ENCODE measurements around the gene TRIL.

Gene TRIL

GRCh38 chr7:28958235-28958979 lies at the start of gene TRIL:
TSS of gene TRIL (minus strand) at chr7:28958330. CDS start at chr7:28958046, 284 bp downstream.
- DNase-seq: peak; percentile 78

- DNase-seq: no peak
Observed at GRCh38 chr7:29007127-29007526, 49.0 kb upstream of the TRIL start.

DNA sequence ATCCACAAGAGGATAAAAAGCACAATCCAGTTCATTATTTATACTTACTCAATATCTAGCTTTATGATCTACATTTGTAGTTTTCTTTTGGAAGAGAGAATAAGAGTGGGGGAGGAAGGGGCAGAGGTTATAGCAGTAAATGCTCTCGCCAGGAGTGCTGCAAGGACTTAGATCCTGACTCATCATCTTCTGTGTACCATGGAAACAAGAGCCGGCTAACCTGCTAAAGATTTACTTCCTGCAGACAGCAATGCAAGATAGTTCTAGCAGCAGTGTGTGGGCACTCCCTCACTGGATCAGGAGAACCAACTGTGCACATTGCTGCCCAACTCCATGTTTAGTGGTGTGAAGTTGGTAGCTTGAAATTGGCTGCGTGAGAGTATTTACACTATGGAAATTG lies 47.7 kb upstream of the TRIL start:
- DNase-seq: peak; percentile 61

DNA sequence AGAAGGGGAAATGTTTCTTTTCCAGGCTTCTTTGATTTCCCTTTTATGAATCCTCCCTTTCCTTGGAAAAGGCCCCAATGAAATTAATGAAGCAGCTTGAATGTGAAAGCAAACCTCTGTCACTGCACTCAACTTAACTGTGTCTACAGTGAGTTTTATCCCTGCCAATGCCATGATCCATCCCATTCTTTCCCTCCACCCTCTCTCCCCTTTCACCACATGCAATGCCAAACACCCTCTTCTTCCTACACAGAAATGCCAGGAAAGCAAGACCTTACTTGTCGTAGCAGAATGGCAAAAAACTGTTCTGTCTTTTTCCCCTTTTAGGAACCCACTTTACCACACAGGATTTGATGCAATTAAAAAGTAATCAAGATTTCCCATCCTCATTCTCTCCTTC lies 47.3 kb upstream of the TRIL start:
- no peak for DNase-seq

DNA sequence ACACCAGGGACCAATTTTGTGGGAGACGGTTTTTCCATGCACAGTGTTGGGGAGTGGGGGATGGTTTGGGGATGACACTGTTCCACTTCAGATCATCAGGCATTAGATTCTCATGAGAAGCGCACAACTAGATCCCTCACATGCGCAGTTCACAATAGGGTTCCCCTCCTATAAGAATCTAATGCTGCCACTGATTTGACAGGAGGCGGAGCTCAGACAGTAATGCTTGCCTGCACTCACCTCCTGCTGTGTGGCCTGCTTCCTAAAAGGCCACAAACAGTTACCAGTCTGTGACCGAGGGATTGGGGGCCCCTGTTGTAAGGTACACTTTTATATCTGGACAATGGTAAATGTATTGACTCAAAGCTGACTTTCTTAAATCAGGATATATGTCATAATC lies 45.6 kb upstream of the TRIL start:
- DNase-seq: no peak

DNA sequence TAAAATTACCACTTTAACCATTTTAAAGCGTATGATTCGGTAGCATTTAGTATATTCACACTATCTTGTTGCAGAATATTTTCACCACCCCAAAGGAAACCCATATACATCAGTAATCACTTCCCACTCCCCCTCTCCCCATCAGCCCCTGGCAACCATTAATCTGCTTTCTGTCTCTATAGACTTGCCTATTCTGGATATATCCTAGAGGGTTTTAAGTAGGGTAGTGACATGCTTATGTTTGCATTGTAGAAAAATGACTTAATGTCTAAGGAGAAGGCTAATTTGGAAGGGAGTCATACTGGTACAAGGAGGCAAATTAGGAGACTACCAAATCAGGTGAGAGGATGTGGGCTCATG lies 42.6 kb upstream of the TRIL start:
- DNase-seq: no peak

- no peak for DNase-seq
Observed at GRCh38 chr7:28999895-29000716, 42.0 kb upstream of the TRIL start.

GRCh38 chr7:28999427-28999826 lies 41.3 kb upstream of the TRIL start:
- no peak for DNase-seq

DNA sequence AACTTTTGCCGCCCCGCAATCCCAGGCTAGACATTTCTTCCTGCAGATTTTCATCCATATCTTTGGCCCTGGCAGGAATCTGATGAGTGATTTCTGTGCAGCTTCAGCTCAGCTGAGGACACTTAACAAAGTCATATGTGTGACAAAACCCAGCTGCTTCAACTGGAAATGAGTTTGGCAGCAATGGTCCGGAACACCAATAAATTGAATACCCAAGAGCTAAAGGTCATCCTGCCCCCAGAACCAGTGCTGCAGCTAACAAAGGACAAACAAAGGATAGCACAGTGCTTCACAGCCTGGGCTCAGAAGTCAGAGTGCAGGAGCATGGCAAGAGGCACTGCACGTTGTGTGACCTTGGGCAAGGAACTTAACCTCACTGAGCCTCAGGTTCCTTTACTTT lies 40.0 kb upstream of the TRIL start:
- DNase-seq: no peak

DNA sequence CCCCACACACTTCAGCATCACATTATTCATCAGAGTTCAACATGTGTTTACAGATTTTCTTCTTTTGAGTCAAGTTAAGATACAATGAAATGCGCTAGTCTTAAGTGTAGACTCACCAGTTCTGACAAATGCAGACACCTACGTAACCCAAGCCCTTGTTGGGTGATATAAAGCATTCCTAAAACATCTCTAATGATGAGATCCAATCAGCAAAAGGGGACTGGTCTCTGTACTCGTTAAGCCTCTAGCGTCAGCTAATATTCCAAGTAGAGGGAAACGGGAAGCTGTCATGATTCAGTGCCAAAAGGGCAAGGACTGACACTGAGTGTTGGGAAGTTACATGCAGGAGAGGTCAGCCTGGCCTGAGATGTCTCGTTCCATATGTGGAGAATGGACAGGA lies 38.7 kb upstream of the TRIL start:
- no peak for DNase-seq

GRCh38 chr7:28993371-28993770 lies 35.2 kb upstream of the TRIL start:
- DNase-seq: no peak

DNA sequence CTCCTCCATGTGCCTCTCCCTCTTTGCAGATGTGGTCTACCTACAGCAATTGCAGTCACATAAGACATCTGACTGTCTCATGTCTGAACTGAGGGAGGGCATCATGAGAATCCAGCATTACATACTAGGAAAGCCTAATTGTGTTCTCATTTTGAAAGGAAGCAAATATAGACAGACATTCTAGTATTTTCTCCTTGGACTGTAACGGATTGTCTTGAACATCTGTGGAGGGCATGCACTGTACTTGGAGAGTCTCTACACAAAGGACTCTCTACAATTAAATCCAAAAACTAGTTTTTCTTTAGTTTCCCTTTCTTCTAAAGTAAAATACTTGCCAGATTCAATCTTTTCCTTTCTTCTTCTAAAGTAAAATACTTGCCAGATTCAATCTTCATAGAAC lies 34.7 kb upstream of the TRIL start:
- no peak for DNase-seq

GRCh38 chr7:28990200-28990960 lies 32.2 kb upstream of the TRIL start:
- DNase-seq: peak; percentile 92

DNA sequence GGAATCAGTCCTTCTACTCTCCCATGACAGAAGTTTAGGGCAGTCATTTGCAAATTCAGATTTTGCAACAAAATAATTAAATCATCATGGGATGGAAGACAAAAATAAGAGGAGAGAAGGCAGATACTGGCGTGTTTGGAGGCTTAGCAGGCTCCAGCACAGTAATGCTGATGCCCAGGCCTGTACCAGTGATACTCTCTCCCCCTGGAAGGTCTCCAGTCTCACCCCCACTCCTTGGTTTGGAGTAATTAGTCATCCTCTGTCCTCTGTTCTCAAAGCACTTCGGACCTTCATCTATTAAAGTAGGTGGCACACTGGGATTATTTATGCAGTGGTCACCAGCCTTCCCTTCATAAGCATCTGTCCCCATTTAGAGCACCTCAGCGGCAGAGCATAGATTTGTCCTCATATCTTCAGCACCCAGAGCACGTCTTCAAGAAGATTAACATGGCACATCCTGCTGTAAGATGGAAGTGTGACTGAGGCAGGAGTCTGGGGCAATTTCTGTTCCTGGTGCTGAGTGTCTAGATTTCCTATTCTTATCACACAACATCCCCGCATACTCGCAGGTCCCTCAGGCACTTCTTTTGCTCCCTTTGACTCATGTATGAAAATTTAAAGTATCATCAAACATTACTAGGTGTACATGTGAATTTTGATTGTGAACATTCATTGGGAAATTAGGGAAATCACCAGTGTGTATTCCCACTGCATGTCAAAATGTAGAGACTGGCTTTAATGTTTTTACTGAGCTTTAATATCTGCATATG lies 31.3 kb upstream of the TRIL start:
- DNase-seq: no peak

GRCh38 chr7:28988810-28989209 lies 30.7 kb upstream of the TRIL start:
- DNase-seq: peak; percentile 99

GRCh38 chr7:28988091-28988490 lies 30.0 kb upstream of the TRIL start:
- DNase-seq: peak; percentile 45

- DNase-seq: peak; percentile 89
Observed at GRCh38 chr7:28986765-28987110, 28.6 kb upstream of the TRIL start.

DNA sequence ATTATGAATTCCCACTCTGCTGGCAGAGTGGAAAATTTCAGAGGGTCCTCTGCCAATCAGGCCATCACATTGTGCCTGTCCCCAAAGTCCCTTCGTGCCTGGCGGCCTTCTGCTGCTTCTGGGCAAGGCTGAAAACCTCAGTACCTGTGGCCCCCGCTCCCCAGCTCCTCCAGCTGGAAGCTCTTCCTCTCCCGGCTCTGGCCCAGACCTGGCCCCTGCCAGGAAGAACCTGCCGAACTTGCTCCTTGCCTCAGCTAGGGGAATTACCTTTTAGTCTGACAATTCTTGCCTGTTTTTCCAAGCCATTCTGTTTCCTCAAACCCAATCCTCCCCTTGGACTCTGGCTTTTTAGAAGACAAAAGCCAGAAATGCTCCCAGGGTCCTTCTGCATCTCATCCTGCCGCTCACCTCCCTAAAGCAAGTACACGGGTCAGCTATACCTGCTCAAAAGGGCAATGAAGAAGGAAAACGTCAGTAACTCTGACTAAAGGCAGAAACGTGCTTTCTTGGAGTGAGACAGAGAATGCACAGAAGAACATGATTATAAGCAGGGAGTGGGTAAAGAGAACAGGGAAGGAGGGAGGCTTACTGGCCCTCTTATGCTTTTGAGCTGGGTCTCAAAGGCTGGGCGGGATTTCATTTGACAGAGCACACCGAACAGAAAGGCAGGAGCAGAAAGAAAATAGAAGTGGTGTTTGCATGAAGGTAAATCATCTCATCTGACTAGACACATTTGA lies 28.1 kb upstream of the TRIL start:
- no peak for DNase-seq

DNA sequence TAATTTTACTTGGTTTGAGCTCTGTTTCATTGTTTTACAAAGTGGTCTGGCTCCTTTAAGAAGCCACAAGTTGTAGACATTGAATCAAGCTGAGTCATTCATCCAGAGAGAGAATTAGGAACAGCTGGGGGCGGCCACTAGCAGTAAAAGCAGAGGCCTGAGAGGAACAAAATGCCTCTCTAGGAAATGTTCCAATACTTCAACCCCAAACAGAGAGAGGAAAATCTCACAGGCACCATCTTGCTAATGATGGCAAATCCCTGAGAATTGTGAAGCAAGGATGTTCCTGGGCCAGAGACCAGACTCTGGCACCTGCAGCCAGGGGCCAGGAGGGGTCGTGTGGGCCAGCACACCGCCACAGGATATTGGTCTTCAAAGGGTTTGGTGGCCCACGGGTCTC lies 26.5 kb upstream of the TRIL start:
- DNase-seq: peak; percentile 94

DNA sequence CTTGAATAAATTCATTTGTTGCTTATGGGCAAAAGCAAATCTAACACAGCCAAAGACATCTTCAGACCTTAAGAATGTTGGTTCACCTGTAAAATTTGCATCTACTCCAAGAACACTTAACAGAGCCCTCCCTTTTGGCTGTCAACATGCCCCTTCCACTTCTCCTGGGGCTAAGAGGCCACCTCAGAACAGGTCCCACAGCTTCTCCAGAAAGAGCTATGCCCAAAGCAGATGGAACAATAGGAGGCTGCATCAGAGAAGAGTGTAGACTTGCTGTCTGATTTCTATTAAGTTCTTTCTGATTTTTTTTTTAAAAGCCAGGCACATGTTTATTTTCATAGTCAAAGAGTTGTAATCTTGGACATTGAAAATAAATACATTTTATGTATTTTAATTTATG lies 26.1 kb upstream of the TRIL start:
- no peak for DNase-seq

DNA sequence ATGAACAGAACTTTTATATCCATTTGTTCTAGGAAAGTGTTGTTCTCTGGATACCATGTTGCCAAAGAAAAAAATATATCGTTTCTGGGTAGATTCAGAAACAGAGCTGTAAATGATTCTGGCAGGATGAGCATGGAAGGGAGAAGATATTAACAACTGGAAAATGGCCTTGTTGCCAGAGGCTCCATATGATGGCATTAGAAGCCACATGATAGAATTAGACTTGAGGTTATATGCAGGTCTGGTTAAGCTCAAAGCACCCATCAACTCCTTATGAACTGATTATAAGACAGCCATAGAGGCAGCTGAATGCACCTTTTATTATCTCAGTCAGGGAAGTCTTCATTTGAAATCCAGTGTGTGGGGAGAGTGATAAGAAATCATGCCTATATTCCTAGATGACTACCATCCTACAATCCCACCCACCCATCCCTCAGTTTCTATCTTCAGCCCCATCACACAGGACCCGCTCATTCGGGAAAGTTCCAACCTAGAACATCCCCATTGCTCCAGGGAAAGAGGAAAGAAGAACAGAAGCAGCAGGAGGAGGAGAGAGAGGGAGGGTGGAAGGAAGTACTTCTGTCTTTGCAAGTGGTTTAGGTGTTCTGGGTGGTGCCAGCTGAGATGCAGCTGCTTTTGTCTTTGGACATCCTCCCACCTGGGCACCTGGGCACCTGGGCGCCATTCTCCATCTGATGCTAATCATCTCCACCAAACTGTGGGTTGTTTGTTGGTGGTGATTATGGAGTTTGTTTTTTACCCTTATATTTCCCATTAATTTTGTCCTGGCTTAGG lies 25.5 kb upstream of the TRIL start:
- no peak for DNase-seq

- no peak for DNase-seq
Observed at GRCh38 chr7:28981161-28981465, 23.0 kb upstream of the TRIL start.

All from fibroblast of upper back skin (primary cell).